ENCODE measurements around the gene FGGY.

- TF ChIP-seq CTCF (IDR thresholded peaks at IDR 0.05) (no peak), POLR2A (IDR thresholded peaks at IDR 0.05; ENCODE audit: low read depth) (no peak), EP300 (IDR thresholded peaks at IDR 0.05) (no peak), POLR2AphosphoS5 (IDR thresholded peaks at IDR 0.05) (peak; percentile 44)
These were observed 453.6 kb downstream of the FGGY start for GRCh38 chr1:59750328-59751003.

Data from esophagus muscularis mucosa (tissue), 4 donors.